Gastroesophageal sphincter (tissue), 4 donors: ENCODE measurements around the gene ROR2. TPM values are rescaled to one million over a fixed set of nuclear protein-coding genes. Genes with fewer than 3 reads are reported as not detected.

Experiments
- ATAC-seq: fragments of 150-250 bp; one replicate; pipeline ENCODE4 v1.9.1; 2016; ENCODE audit warnings: mild to moderate bottlenecking, moderate library complexity
- H3K27ac ChIP-seq, 4 donors: fragments of 200-600 bp; sonication (generic) in 3 of 4; 1 replicate in 3 of 4; 2 replicates in 1 of 4; pipeline ENCODE4 v1.5.1; 2016 to 2019
- H3K27me3 ChIP-seq: fragments of 200-600 bp; sonication (generic); one replicate; pipeline ENCODE4 v1.5.1; 2019
- H3K36me3 ChIP-seq, 2 donors: fragments of 200-600 bp; sonication (generic); one replicate each; pipeline ENCODE4 v1.5.1; 2019; ENCODE audit warnings: control low read depth in 1 of 2
- H3K4me1 ChIP-seq, 3 donors: fragments of 200-600 bp; sonication (generic); 1 replicate in 2 of 3; 2 replicates in 1 of 3; pipeline ENCODE4 v1.5.1; 2016 to 2019; ENCODE audit warnings: control low read depth in 2 of 3
- H3K4me3 ChIP-seq, 2 donors: fragments of 200-600 bp; sonication (generic); one replicate each; pipeline ENCODE4 v1.5.1; 2019; ENCODE audit warnings: mild to moderate bottlenecking in 1 of 2, moderate library complexity in 1 of 2
- H3K9me3 ChIP-seq, 3 donors: fragments of 200-600 bp; sonication (generic); one replicate each; pipeline ENCODE4 v1.5.1; 2017 to 2019; ENCODE audit warnings: control low read depth in 2 of 3
- EP300 ChIP-seq: sonication (generic); formaldehyde crosslinking; IDR thresholded peaks from one replicate; pipeline ENCODE4 v1.6.1; 2017; ENCODE audit warnings: antibody characterized with exemption, mild to moderate bottlenecking
- POLR2A ChIP-seq, 2 donors: fragments of 450-650 bp; IDR thresholded peaks; one replicate each; pipeline ENCODE4 v1.6.1; 2017; ENCODE audit warnings: antibody characterized with exemption in 2 of 2, mild to moderate bottlenecking in 2 of 2, moderate library complexity in 1 of 2
- POLR2AphosphoS5 ChIP-seq: sonication (generic); formaldehyde crosslinking; IDR thresholded peaks from one replicate; pipeline ENCODE4 v1.6.1; 2017; ENCODE audit warnings: antibody characterized with exemption
- WGBS, 2 donors: methylation state at CpG; one replicate each; pipeline ENCODE4 v1.1.5; 2018; ENCODE audit warnings: low coverage in 1 of 2; 5-methylcytosine and 5-hydroxymethylcytosine counted together
- total RNA-seq, 4 donors: library from RNA; depleted of rRNA; stranded (reverse); fragments of >200 nt; gene quantifications; one replicate each; pipeline ENCODE4 v1.1.0, GENCODE V29; 2016
- TF ChIP-seq, protein P1 (sequence below), 4 experiments: fragments of 200-600 bp in 2 of 4; fragments of 450-650 bp in 2 of 4; sonication (generic) in 1 of 4; IDR thresholded peaks; one replicate each; pipeline ENCODE4 v1.5.1; 2017 to 2019; ENCODE audit warnings: antibody characterized with exemption in 4 of 4, mild to moderate bottlenecking in 2 of 4, moderate library complexity in 2 of 4

ROR2 gene
- total RNA-seq, 4 donors from 2014 or later: 40.8 to 69.1 (median 63.2) TPM

DNA sequence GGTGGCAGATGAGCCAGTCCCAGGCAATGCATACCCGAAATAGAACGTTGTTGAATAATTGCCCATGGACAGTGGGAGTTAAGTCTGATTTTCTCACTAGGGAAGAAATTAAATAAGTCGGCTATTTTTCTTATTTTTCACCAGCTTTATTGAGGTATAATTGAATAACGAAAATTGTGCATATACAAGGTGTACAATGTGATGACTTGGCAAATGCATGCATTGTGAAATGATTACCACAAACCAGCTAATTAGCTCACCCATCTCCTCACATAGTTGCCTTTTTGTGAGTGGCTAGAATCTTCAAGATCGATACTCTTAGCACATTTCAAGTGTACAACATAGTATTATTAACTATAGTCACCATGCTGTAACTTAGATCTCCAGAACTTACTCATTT is 249.6 kb downstream of the ROR2 start:
- H3K36me3 ChIP-seq: no peaks in the 10 kb centered on the region
- no peak for TF ChIP-seq POLR2AphosphoS5
- peaks cover 0 to 12% (median 0%) of the 10 kb centered on the region in 3 donors for H3K9me3 ChIP-seq
- H3K4me1 ChIP-seq: no peaks in the 10 kb centered on the region
- no peak overlapping the region for H3K27ac ChIP-seq
- ATAC-seq: no peak
- 70 to 77% methylated on average over 3 to 5 of the region's 5 CpGs for WGBS, 2 donors
- H3K4me3 ChIP-seq: no peak overlapping the region
- no peaks in the 10 kb centered on the region for H3K27me3 ChIP-seq

DNA sequence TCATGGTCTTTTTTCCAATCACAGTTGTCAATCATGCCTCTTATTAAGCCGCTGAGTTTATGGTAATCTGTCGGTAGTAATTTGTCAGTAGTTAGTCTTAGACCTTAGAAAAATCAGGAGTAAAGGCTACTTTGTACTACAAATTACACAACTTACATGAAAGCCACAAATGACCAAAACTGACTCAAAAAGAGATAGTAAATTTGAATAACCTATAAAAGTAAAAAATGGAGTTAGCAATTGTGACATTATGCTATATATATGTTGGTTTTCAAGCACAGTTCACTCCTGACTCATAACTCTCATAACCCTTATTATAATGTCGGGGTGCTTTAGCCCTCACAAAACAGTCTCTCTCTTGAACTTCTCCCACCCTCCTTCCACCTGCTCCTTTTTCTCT is 251.8 kb downstream of the ROR2 start:
- TF ChIP-seq POLR2A (IDR thresholded peaks at IDR 0.05): no peak
- TF ChIP-seq EP300: no peak
- TF ChIP-seq POLR2AphosphoS5: no peak
- TF ChIP-seq, protein P1, sequence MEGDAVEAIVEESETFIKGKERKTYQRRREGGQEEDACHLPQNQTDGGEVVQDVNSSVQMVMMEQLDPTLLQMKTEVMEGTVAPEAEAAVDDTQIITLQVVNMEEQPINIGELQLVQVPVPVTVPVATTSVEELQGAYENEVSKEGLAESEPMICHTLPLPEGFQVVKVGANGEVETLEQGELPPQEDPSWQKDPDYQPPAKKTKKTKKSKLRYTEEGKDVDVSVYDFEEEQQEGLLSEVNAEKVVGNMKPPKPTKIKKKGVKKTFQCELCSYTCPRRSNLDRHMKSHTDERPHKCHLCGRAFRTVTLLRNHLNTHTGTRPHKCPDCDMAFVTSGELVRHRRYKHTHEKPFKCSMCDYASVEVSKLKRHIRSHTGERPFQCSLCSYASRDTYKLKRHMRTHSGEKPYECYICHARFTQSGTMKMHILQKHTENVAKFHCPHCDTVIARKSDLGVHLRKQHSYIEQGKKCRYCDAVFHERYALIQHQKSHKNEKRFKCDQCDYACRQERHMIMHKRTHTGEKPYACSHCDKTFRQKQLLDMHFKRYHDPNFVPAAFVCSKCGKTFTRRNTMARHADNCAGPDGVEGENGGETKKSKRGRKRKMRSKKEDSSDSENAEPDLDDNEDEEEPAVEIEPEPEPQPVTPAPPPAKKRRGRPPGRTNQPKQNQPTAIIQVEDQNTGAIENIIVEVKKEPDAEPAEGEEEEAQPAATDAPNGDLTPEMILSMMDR (IDR thresholded peaks at IDR 0.05): no peak
- Histone ChIP-seq H3K27me3 (no peaks in the 10 kb centered on the region), H3K9me3 (no peaks in the 10 kb centered on the region), H3K27ac (no peak overlapping the region), H3K4me1 (no peaks in the 10 kb centered on the region), H3K4me3 (no peak overlapping the region), H3K36me3 (no peaks in the 10 kb centered on the region)
- ATAC-seq: no peak
- 57 to 86% methylated on average over 3 of the region's 3 CpGs for WGBS, 2 donors

DNA sequence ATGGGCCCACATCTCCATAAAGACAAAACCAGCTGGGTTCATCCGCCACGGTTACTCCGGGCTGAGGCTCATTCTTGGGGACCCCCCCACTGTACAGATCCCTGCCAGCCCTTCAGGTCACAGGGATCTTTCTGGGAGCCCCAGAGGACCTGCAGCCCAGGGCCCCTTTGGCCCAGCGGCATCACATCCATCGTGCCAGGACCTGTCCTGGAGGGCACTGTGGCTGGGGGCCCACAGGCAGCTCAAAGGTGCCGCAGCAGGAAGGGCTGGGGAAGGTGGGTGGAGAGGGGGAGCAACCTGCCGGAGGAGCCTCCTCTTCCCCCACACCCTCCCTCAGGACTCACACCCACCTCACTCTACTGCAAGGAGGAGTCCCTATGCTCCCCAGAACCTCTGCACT is 252.8 kb downstream of the ROR2 start:
- 77 to 100% methylated on average over 1 to 3 of the region's 7 CpGs for WGBS, 2 donors
- no peak for ATAC-seq
- Histone ChIP-seq H3K27ac (no peak overlapping the region), H3K36me3 (no peaks in the 10 kb centered on the region), H3K4me3 (no peak overlapping the region), H3K9me3 (no peaks in the 10 kb centered on the region), H3K4me1 (no peaks in the 10 kb centered on the region), H3K27me3 (no peaks in the 10 kb centered on the region)
- TF ChIP-seq EP300: no peak
- no peak for TF ChIP-seq POLR2A (IDR thresholded peaks at IDR 0.05)
- TF ChIP-seq, protein P1 (IDR thresholded peaks at IDR 0.05): no peak
- no peak for TF ChIP-seq POLR2AphosphoS5

DNA sequence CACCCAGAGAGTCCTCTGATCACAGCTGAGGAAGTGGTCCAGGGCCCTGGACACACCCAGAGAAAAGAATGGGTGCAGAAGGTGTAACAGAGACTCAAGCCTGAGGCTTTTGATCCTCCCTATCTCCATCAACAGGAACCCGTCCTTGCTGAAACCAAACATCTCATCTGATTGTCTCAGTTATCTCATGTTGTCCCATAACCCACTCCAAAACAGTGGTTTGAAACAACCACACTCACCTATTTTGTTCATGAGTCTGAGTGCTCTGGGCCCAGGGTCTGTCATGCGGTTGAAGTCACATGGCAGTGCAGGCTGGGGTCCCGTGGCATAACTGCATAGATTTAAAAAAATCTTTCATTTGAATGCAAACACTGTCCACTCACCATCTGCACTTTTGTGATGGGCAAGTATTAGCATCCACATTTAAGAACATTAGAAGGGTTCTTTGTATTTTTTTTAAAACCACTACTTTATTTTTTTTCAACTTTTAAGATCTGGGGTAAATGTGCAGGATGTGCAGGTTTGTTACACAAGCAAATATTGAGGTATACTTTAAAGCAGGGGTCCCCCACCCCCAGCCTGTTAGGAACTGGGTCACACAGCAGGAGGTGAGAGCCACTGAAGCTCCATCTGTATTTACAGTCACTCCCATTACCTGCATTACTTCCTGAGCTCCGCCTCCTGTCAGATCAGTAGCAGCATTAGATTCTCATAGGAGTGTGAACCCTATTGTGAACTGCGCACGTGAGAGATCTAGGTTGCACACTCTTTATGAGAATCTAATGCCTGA is 255.8 kb downstream of the ROR2 start:
- no peak for ATAC-seq
- Histone ChIP-seq H3K4me3 (no peak overlapping the region), H3K27ac (no peak overlapping the region), H3K27me3 (no peaks in the 10 kb centered on the region), H3K36me3 (no peaks in the 10 kb centered on the region), H3K4me1 (peaks cover 0 to 12% (median 0%) of the 10 kb centered on the region in 3 donors), H3K9me3 (no peaks in the 10 kb centered on the region)
- no peak for TF ChIP-seq POLR2AphosphoS5
- no peak for TF ChIP-seq EP300
- no peak for TF ChIP-seq POLR2A (IDR thresholded peaks at IDR 0.05)
- TF ChIP-seq, protein P1 (IDR thresholded peaks at IDR 0.05): no peak
- 89 to 96% methylated on average over 4 to 6 of the region's 6 CpGs for WGBS, 2 donors

DNA sequence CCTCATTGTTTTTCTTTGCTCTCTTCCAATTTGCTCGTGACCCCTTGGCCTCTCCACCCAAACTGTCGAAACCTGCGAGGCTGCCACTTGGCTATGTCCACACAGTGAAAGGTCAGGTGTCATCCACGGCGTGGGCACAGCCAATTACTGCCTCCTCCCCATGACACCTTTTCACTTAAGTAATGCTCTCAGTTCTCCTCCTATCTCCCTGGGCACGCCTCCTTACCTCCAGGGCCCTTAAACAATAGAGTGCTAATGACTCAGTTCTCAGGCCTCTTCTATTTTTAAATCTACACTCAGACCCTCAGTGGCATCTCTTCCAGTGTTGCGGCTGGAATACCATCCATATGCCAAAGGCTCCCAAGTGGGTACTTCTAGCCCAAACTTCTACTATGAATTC is 256.8 kb downstream of the ROR2 start:
- Histone ChIP-seq H3K27ac (no peak overlapping the region), H3K4me1 (peaks cover 0 to 12% (median 0%) of the 10 kb centered on the region in 3 donors), H3K9me3 (no peaks in the 10 kb centered on the region), H3K4me3 (no peak overlapping the region), H3K36me3 (no peaks in the 10 kb centered on the region), H3K27me3 (no peaks in the 10 kb centered on the region)
- ATAC-seq: no peak
- TF ChIP-seq POLR2AphosphoS5 (no peak), EP300 (no peak), POLR2A (IDR thresholded peaks at IDR 0.05) (no peak)
- TF ChIP-seq, protein P1 (IDR thresholded peaks at IDR 0.05): no peak
- WGBS, 2 donors: 70 to 86% methylated on average over 3 to 4 of the region's 7 CpGs
